ENCODE measurements around the gene NR2F1. TPM values are rescaled to one million over a fixed set of nuclear protein-coding genes. Genes with fewer than 3 reads are reported as not detected.

The NR2F1 gene
- total RNA-seq, 1 donor from 2014 or later = 28.7 TPM

- peak; percentile 45 for TF ChIP-seq CTCF (IDR thresholded peaks at IDR 0.05)
- Mint-ChIP-seq H3K36me3 (ENCODE audit: low read depth) (peaks cover 10% of the 10 kb centered on the region), H3K27ac (ENCODE audit: unreplicated experiment) (peak overlapping the region; percentile 87), H3K27me3 (ENCODE audit: low read depth) (no peaks in the 10 kb centered on the region), H3K4me1 (ENCODE audit: low read depth) (peaks cover 56% of the 10 kb centered on the region), H3K9me3 (ENCODE audit: low read depth) (peaks cover 2% of the 10 kb centered on the region), H3K4me3 (ENCODE audit: unreplicated experiment) (peak overlapping the region; percentile 22)
- no peak for DNase-seq (ENCODE audit: low spot score)
Observed at GRCh38 chr5:93594591-93595419, 11.8 kb downstream of the NR2F1 start.

DNA sequence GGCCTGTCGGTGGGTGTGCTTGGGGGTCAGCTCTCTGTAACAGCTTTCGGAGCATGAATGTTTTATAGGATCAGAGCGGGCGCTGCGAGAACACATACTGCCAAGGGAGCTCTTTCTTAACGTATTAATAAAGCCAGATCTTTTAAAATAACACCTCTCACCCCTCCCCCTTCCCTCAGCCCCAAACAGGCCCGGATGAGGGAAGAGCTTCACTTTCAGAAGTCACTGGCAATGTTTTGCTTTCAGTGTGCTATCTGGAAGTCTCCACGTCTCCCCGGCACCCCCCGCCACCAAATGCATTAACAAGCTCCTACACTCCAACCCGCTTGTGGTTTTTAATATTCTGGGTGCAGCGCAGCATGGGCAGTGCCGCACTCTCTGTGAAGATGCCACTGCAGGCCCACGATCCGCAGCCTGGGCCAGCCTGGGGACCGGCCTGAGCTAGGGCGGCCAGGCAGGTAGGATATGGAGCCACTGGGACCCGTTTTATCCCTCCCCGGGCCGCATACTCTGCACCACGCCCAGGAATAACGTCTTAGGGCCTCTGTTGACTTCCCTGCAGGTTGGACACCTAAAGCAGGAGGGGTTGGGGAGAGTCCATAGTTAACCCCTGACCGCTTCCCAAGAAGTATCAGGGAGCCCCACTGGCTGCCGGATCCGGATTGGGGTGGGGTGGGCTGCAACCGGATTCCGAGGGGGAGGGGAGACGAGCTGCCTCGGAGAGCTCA is 12.6 kb downstream of the NR2F1 start:
- peaks cover 2% of the 10 kb centered on the region for H3K9me3 Mint-ChIP-seq (ENCODE audit: low read depth)
- H3K36me3 Mint-ChIP-seq (ENCODE audit: low read depth) = peaks cover 10% of the 10 kb centered on the region
- peaks cover 48% of the 10 kb centered on the region for H3K4me1 Mint-ChIP-seq (ENCODE audit: low read depth)
- H3K27me3 Mint-ChIP-seq (ENCODE audit: low read depth) = no peaks in the 10 kb centered on the region
- peak overlapping the region; percentile 22 for H3K4me3 Mint-ChIP-seq (ENCODE audit: unreplicated experiment)
- DNase-seq (ENCODE audit: low spot score) = no peak
- H3K27ac Mint-ChIP-seq (ENCODE audit: unreplicated experiment) = peak overlapping the region; percentile 87
- no peak for TF ChIP-seq CTCF (IDR thresholded peaks at IDR 0.05)

DNA sequence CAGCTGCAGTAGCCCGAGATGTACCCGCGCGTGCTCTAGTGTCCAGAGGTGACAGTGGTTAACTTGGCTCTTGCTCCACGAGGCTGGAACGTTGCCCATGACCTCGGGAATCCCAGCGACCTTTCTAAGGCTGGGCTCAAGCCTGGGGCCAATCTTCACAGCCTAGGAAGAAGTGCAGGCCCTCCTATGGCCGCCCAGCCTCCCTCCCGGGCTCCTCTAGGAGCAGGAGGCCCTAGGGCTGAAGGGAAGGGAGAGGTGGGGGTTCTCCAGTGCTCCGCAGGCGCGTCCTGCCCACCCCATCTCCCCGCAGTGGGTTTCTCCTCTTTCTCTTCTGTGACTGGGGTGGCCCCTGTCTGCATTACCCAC is 13.3 kb downstream of the NR2F1 start:
- no peak overlapping the region for H3K4me3 Mint-ChIP-seq (ENCODE audit: unreplicated experiment)
- H3K9me3 Mint-ChIP-seq (ENCODE audit: low read depth) = peaks cover 2% of the 10 kb centered on the region
- H3K27me3 Mint-ChIP-seq (ENCODE audit: low read depth) = no peaks in the 10 kb centered on the region
- H3K27ac Mint-ChIP-seq (ENCODE audit: unreplicated experiment) = no peak overlapping the region
- no peak for DNase-seq (ENCODE audit: low spot score)
- no peak for TF ChIP-seq CTCF (IDR thresholded peaks at IDR 0.05)
- H3K4me1 Mint-ChIP-seq (ENCODE audit: low read depth) = peaks cover 41% of the 10 kb centered on the region
- peaks cover 10% of the 10 kb centered on the region for H3K36me3 Mint-ChIP-seq (ENCODE audit: low read depth)

GRCh38 chr5:93596676-93597490 is 13.9 kb downstream of the NR2F1 start:
- Mint-ChIP-seq H3K27ac (ENCODE audit: unreplicated experiment) (no peak overlapping the region), H3K9me3 (ENCODE audit: low read depth) (peaks cover 2% of the 10 kb centered on the region), H3K4me3 (ENCODE audit: unreplicated experiment) (no peak overlapping the region)

More at GRCh38 chr5:93596676-93597490, 13.9 kb downstream of the NR2F1 start:
- Mint-ChIP-seq H3K4me1 (ENCODE audit: low read depth) (peaks cover 35% of the 10 kb centered on the region), H3K27me3 (ENCODE audit: low read depth) (no peaks in the 10 kb centered on the region), H3K36me3 (ENCODE audit: low read depth) (peaks cover 10% of the 10 kb centered on the region)
- DNase-seq (ENCODE audit: low spot score) = no peak
- peak; percentile 28 for TF ChIP-seq CTCF (IDR thresholded peaks at IDR 0.05)
